K562 (cell line): ENCODE measurements around the gene KRTAP5-6. TPM values are rescaled to one million over a fixed set of nuclear protein-coding genes. Genes with fewer than 3 reads are reported as not detected.

Experiments used
- ATAC-seq: fragments of 200-7000 bp; cut with Tn5 transposase; 3 replicates; pipeline ENCODE4 v1.9.1; 2020; ENCODE audit warnings: moderate library complexity
- BruUV-seq: library from RNA; stranded (reverse); fragments of 400-500 nt; replicated peaks from 2 replicates; lab custom pipeline; 2021; lab: Mats Ljungman, UMichigan
- CTCF ChIA-PET: fragments of 300-600 bp; formaldehyde crosslinking; extraction: SDS; loops from one replicate; lab custom pipeline; 2021; ENCODE audit warnings: low intra/inter-chr PET ratio; lab: Yijun Ruan, JAX
- POLR2A ChIA-PET: fragments of 300-600, 350-650 bp; sonication (Branson Sonifier 250); formaldehyde crosslinking; extraction: SDS; loops from one replicate; lab custom pipeline; 2021; ENCODE audit warnings: antibody characterized with exemption, inconsistent platforms; lab: Yijun Ruan, JAX
- DNase-seq, 4 experiments: peaks; one replicate each; pipeline versions ENCODE4 v3.0.0 to v3.0.0-alpha.2; 2011 to 2018; ENCODE audit warnings: low spot score in 3 of 4, mixed read lengths in 3 of 4; ENCODE audit errors: extremely low read depth in 1 of 4
- FAIRE-seq: peaks from 2 replicates; lab custom pipeline; 2011; peaks lifted over from hg19 to GRCh38; lab: Jason Lieb, UNC
- H2AFZ ChIP-seq: 2 replicates; pipeline ENCODE4 v1.6.0; 2011; ENCODE audit warnings: low read depth, low read length, control low read depth, inconsistent platforms
- H3K27ac ChIP-seq: fragments of 200-600 bp; 3 replicates; pipeline ENCODE4 v1.8.0; 2011; ENCODE audit warnings: low read depth, mild to moderate bottlenecking, control low read depth, inconsistent platforms, low read length, moderate library complexity, mixed read lengths; ENCODE audit errors: extremely low read depth
- H3K27me3 ChIP-seq, 2 experiments: fragments of 300-600 bp in 1 of 2; 2 replicates in 1 of 2; 3 replicates in 1 of 2; pipeline versions ENCODE4 v1.6.0 to v1.8.0; 2011; ENCODE audit warnings: inconsistent platforms in 2 of 2, low read length in 2 of 2, mild to moderate bottlenecking in 1 of 2, mixed read lengths in 1 of 2, moderate library complexity in 1 of 2; ENCODE audit not compliant: control insufficient read depth in 2 of 2, insufficient read depth in 2 of 2
- H3K36me3 ChIP-seq: fragments of 300-600 bp; 3 replicates; pipeline ENCODE4 v1.8.0; 2011; ENCODE audit warnings: mild to moderate bottlenecking, low read length, inconsistent platforms; ENCODE audit not compliant: control insufficient read depth, insufficient read depth
- H3K4me1 ChIP-seq, 2 experiments: fragments of 200-600 bp in 1 of 2; replicated peaks in 1 of 2; 2 replicates in 1 of 2; 3 replicates in 1 of 2; pipeline versions ENCODE4 v1.5.1 to v1.8.0; 2011; ENCODE audit warnings: inconsistent platforms in 2 of 2, low read length in 2 of 2, mild to moderate bottlenecking in 1 of 2, mixed read lengths in 1 of 2, moderate library complexity in 1 of 2; ENCODE audit not compliant: control insufficient read depth in 2 of 2, insufficient read depth in 2 of 2
- H3K4me2 ChIP-seq: 2 replicates; pipeline ENCODE4 v1.6.1; 2011; ENCODE audit warnings: low read length, control low read depth, inconsistent platforms, mixed read lengths; ENCODE audit not compliant: insufficient read depth
- H3K4me3 ChIP-seq: fragments of 200-600 bp; sonication (generic), shearing (Covaris generic); 2 replicates; pipeline ENCODE4 v1.5.1; 2016; ENCODE audit warnings: control low read depth, inconsistent platforms
- H3K79me2 ChIP-seq: fragments of 200-600 bp; 3 replicates; pipeline ENCODE4 v1.8.0; 2011; ENCODE audit warnings: low read length, inconsistent platforms; ENCODE audit not compliant: control insufficient read depth, insufficient read depth
- H3K9ac ChIP-seq, 2 experiments: 2 replicates each; pipeline versions ENCODE4 v1.6.0 to v1.6.1; 2011; ENCODE audit warnings: low read depth in 2 of 2, low read length in 2 of 2, control low read depth in 1 of 2, inconsistent platforms in 1 of 2, mild to moderate bottlenecking in 1 of 2, mixed read lengths in 1 of 2; ENCODE audit not compliant: insufficient read depth in 1 of 2
- H3K9me1 ChIP-seq: one replicate; pipeline ENCODE4 v1.6.0; 2011; ENCODE audit warnings: inconsistent platforms, mild to moderate bottlenecking, low read length, moderate library complexity; ENCODE audit not compliant: control insufficient read depth, insufficient read depth
- H3K9me3 ChIP-seq: replicated peaks from 2 replicates; pipeline ENCODE4 v1.5.1; 2011; ENCODE audit warnings: low read depth, low read length, inconsistent platforms; ENCODE audit not compliant: control insufficient read depth, insufficient read depth
- H4K20me1 ChIP-seq: replicated peaks from 2 replicates; pipeline ENCODE4 v1.6.1; 2011; ENCODE audit warnings: low read length, inconsistent platforms, mixed read lengths; ENCODE audit not compliant: control insufficient read depth, insufficient read depth
- ARID2 ChIP-seq: fragments of 450-650 bp; IDR thresholded peaks from 2 replicates; pipeline ENCODE4 v1.6.1; 2017; ENCODE audit warnings: antibody characterized with exemption, mild to moderate bottlenecking
- ETV1 ChIP-seq: fragments of 450-650 bp; conservative IDR thresholded peaks from 2 replicates; pipeline ENCODE4 v1.6.1; 2016; ENCODE audit warnings: missing genetic modification characterization, control low read depth, low read depth, missing compliant biosample characterization
- FUS ChIP-seq: fragments of 200-400 bp; formaldehyde crosslinking; optimal IDR thresholded peaks from 2 replicates; pipeline ENCODE3; 2017; ENCODE audit warnings: low read depth, low read length
- LEF1 ChIP-seq: fragments of 450-650 bp; IDR thresholded peaks from 2 replicates; pipeline ENCODE4 v1.6.1; 2016; ENCODE audit warnings: mild to moderate bottlenecking
- NR2C2 ChIP-seq, 2 experiments: fragments of 200-800 bp in 1 of 2; sonication (Bioruptor generic) in 1 of 2; sonication (generic) in 1 of 2; formaldehyde crosslinking in 1 of 2; IDR thresholded peaks; 2 replicates each; pipeline versions ENCODE4 v1.6.1 to v1.8.0; 2016 to 2022; ENCODE audit warnings: mild to moderate bottlenecking in 1 of 2, missing compliant biosample characterization in 1 of 2, missing genetic modification characterization in 1 of 2, missing genetic modification reagents in 1 of 2
- TOE1 ChIP-seq, 2 experiments: fragments of 450-650 bp in 1 of 2; sonication (generic) in 1 of 2; formaldehyde crosslinking in 1 of 2; IDR thresholded peaks; 2 replicates each; pipeline versions ENCODE4 v1.7.1 to v1.8.0; 2016 to 2022; ENCODE audit warnings: borderline replicate concordance in 2 of 2, mild to moderate bottlenecking in 2 of 2, antibody characterized with exemption in 1 of 2, inconsistent platforms in 1 of 2, low read depth in 1 of 2, missing genetic modification reagents in 1 of 2, moderate library complexity in 1 of 2
- TSC22D4 ChIP-seq: fragments of 450-650 bp; IDR thresholded peaks from 2 replicates; pipeline ENCODE4 v1.6.1; 2016; ENCODE audit warnings: missing genetic modification characterization, missing biosample characterization, control low read depth
- ZNF253 ChIP-seq: fragments of 250-450 bp; sonication (Bioruptor Pico); conservative IDR thresholded peaks from 2 replicates; pipeline ENCODE4 v1.6.1; 2021; ENCODE audit warnings: mild to moderate bottlenecking
- WGBS: fragments of 100-300 bp; shearing (Covaris generic); methylation state at CpG from one replicate; pipeline ENCODE4 v1.1.6; 2016; ENCODE audit warnings: low coverage, mixed read lengths; ENCODE audit not compliant: insufficient coverage; ENCODE audit errors: missing lambda C conversion rate; 5-methylcytosine and 5-hydroxymethylcytosine counted together
- in situ Hi-C: fragments of 300-500 bp; cut with MboI; formaldehyde crosslinking; loops from 4 replicates; pipeline ENCODE4 v1.15.0; 2018; ENCODE audit warnings: inconsistent platforms, mixed read lengths
- intact Hi-C: fragments of 100-400 bp; cut with micrococcal nuclease; formaldehyde crosslinking; loops from 2 replicates; pipeline ENCODE4 v1.14.2; 2022
- polyA plus RNA-seq, 8 experiments: library from polyadenylated mRNA; depleted of rRNA in 4 of 8; stranded (reverse) in 5 of 8; unstranded in 3 of 8; fragments of >200 nt; fragmentation: Nextera tagmentation in 2 of 8; fragmentation: Illumina TruSeq in 1 of 8; extraction: Ambion mirVana in 2 of 8; extraction: Trizol in 1 of 8; gene quantifications; 2 replicates each; pipeline versions ENCODE4 v1.2.1 to v1.2.3, GENCODE V29; 2011 to 2014; ENCODE audit warnings: inconsistent platforms in 1 of 8, missing spikeins in 1 of 8
- total RNA-seq, 7 experiments: library from RNA; depleted of rRNA in 6 of 7; stranded (reverse); fragments of >200 nt in 6 of 7; fragmentation: Illumina TruSeq in 2 of 7; extraction: Trizol in 2 of 7; gene quantifications; 2 replicates each; pipeline versions ENCODE4 v1.2.1 to v1.2.3, GENCODE V29; 2011 to 2021; ENCODE audit warnings: low replicate concordance in 1 of 7
- TF ChIP-seq, protein P1 (sequence below), 2 experiments: fragments of 450-650 bp; conservative IDR thresholded peaks; 2 replicates each; pipeline ENCODE4 v1.6.1; 2017; ENCODE audit warnings: mild to moderate bottlenecking in 2 of 2, moderate library complexity in 2 of 2
- TF ChIP-seq, protein P2 (sequence below): sonication (generic); formaldehyde crosslinking; IDR thresholded peaks from 2 replicates; pipeline ENCODE4 v1.8.1; 2023; ENCODE audit warnings: mild to moderate bottlenecking, missing genetic modification reagents
- TF ChIP-seq, protein P3 (sequence below): fragments of 250-450 bp; sonication (Bioruptor Pico); IDR thresholded peaks from 2 replicates; pipeline ENCODE4 v1.9.0; 2021; ENCODE audit warnings: mild to moderate bottlenecking, inconsistent platforms
- TF ChIP-seq, protein P4 (sequence below): fragments of 250-450 bp; sonication (Bioruptor Pico); IDR thresholded peaks from 2 replicates; pipeline ENCODE4 v1.8.0; 2021; ENCODE audit warnings: moderate library complexity, mild to moderate bottlenecking, inconsistent platforms

KRTAP5-6 gene
- total and polyA plus RNA-seq, 9 of the 15 experiments (the other 6 are each of a cell fraction or from before 2014, with no cell fraction given) = not detected

DNA sequence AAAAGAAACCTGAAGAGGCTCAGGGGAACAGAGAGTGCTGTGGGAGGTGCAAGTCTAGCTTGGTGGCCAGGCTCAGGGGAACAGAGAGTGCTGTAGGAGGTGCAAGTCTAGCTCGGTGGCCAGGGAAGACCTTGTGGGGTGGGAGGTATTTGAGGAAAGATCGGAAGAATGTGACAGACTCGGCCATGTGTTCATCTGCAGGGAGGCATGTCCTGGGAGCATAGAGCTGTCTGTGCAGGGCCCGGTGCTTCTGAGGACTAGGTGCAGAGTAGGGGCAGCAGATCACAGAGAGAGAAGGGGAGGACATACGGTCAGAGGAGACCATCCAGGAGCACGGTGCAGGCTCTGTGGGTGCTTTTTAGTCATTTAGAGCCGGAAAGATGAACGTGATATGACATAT, 42.6 kb downstream of the KRTAP5-6 start (continued):
- TF ChIP-seq, protein P1, sequence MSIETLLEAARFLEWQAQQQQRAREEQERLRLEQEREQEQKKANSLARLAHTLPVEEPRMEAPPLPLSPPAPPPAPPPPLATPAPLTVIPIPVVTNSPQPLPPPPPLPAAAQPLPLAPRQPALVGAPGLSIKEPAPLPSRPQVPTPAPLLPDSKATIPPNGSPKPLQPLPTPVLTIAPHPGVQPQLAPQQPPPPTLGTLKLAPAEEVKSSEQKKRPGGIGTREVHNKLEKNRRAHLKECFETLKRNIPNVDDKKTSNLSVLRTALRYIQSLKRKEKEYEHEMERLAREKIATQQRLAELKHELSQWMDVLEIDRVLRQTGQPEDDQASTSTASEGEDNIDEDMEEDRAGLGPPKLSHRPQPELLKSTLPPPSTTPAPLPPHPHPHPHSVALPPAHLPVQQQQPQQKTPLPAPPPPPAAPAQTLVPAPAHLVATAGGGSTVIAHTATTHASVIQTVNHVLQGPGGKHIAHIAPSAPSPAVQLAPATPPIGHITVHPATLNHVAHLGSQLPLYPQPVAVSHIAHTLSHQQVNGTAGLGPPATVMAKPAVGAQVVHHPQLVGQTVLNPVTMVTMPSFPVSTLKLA (conservative IDR thresholded peaks at IDR 0.05) = no peak
- no peak for TF ChIP-seq ETV1
- TF ChIP-seq, all 486 proteins: peak for 0

DNA sequence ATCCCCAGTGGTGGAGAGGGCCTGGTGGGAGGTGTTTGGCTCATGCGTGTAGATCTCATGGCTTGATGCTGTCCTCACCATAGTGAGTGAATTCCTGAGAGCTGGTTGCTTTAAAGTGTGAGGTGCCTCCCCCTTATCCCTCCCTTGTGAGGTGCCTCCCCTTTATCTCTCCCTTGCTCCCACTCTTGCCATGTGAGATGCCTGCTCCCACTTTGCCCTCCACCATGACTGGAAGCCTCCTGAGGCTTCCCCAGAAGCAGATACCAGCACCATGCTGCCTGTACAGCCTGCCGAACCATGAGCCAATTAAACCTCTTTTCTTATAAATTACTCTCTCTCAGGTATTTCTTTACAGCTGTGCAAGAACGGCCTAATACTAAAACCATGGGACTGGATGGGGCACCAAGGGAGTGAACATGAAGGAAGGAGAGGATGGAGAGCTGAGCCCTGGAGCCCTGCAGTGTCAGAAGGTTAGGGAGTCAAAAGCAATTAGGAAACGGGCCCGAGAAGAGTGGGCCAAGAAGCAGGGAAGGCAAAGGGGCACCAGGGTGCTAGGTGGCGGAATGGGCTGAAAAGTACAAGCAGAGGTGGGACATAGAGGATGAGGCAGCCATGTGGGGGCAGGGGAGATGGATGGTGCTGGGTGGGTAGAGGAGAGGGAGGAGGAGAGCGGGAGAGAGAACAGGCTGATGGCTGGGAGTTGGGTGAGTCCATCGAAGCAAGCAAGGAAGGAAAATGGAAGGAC, 44.0 kb downstream of the KRTAP5-6 start:
- FAIRE-seq (no peak), ATAC-seq (no peak), DNase-seq (no peak)
- intact Hi-C loops (no loop called here), in situ Hi-C loops (no loop called here)
- Histone ChIP-seq H4K20me1 (0 out of 2 replicates have a peak, but pooled peaks cover 4% of the 10 kb centered on the region), H3K79me2 (no peaks in the 10 kb centered on the region), H2AFZ (no peak overlapping the region), H3K9me3 (peaks cover 8% of the 10 kb centered on the region), H3K4me2 (no peak overlapping the region), H3K27me3 (peaks cover 5 to 31% of the 10 kb centered on the region in 2 experiments; a peak in 3 of 5 replicates), H3K9me1 (no peaks in the 10 kb centered on the region), H3K4me3 (no peak overlapping the region), H3K4me1 (peaks cover 0 to 5% of the 10 kb centered on the region in 2 experiments; a peak in 1 of 5 replicates), H3K9ac (no peak overlapping the region), H3K36me3 (no peaks in the 10 kb centered on the region), H3K27ac (no peak overlapping the region)
- BruUV-seq = no TSS peak
- CTCF ChIA-PET = no interaction called here
- TF ChIP-seq, protein P2, sequence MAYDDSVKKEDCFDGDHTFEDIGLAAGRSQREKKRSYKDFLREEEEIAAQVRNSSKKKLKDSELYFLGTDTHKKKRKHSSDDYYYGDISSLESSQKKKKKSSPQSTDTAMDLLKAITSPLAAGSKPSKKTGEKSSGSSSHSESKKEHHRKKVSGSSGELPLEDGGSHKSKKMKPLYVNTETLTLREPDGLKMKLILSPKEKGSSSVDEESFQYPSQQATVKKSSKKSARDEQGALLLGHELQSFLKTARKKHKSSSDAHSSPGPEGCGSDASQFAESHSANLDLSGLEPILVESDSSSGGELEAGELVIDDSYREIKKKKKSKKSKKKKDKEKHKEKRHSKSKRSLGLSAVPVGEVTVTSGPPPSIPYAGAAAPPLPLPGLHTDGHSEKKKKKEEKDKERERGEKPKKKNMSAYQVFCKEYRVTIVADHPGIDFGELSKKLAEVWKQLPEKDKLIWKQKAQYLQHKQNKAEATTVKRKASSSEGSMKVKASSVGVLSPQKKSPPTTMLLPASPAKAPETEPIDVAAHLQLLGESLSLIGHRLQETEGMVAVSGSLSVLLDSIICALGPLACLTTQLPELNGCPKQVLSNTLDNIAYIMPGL (CRISPR knock-in tag) = no peak
- TF ChIP-seq TOE1 (IDR thresholded peaks at IDR 0.05; ENCODE audit: borderline replicate concordance) (no peak), TOE1 (CRISPR knock-in tag; IDR thresholded peaks at IDR 0.05; ENCODE audit: borderline replicate concordance, low read depth) (no peak), LEF1 (no peak), NR2C2 (CRISPR knock-in tag; IDR thresholded peaks at IDR 0.05) (no peak), NR2C2 (tag; IDR thresholded peaks at IDR 0.05) (no peak), ARID2 (no peak), FUS (no peak), ZNF253 (CRISPR knock-in tag) (no peak), TSC22D4 (tag) (no peak)
- TF ChIP-seq, protein P3, sequence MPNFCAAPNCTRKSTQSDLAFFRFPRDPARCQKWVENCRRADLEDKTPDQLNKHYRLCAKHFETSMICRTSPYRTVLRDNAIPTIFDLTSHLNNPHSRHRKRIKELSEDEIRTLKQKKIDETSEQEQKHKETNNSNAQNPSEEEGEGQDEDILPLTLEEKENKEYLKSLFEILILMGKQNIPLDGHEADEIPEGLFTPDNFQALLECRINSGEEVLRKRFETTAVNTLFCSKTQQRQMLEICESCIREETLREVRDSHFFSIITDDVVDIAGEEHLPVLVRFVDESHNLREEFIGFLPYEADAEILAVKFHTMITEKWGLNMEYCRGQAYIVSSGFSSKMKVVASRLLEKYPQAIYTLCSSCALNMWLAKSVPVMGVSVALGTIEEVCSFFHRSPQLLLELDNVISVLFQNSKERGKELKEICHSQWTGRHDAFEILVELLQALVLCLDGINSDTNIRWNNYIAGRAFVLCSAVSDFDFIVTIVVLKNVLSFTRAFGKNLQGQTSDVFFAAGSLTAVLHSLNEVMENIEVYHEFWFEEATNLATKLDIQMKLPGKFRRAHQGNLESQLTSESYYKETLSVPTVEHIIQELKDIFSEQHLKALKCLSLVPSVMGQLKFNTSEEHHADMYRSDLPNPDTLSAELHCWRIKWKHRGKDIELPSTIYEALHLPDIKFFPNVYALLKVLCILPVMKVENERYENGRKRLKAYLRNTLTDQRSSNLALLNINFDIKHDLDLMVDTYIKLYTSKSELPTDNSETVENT (CRISPR knock-in tag) = no peak
- TF ChIP-seq, protein P4, sequence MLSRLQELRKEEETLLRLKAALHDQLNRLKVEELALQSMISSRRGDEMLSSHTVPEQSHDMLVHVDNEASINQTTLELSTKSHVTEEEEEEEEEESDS (CRISPR knock-in tag) = no peak
- WGBS = 3% methylated on average over 7 of the region's 8 CpGs
- POLR2A ChIA-PET = no interaction called here
